Endometrial microvascular endothelial cells (primary cell): ENCODE results near the gene RYR1. TPM values are rescaled to one million over a fixed set of nuclear protein-coding genes. Genes with fewer than 3 reads are reported as not detected.
"Not testable (repeated sequence)": the region's sequence is repeated elsewhere in the genome, so short reads cannot be mapped to it uniquely, and the experiment has no call there.

Experiments used
- in situ Hi-C: cut with HindIII; loops from 2 replicates; pipeline ENCODE4 v1.10.0; 2017; ENCODE audit warnings: low sequenced_read_pairs, low pct_unique_long_range_greater_than_20kb; ENCODE audit errors: inconsistent ontology term
- total RNA-seq: library from RNA; depleted of rRNA; stranded (reverse); fragments of >200 nt; gene quantifications from one replicate; pipeline ENCODE4 v1.2.3, GENCODE V29; 2015; ENCODE audit errors: inconsistent ontology term

Gene RYR1
- total RNA-seq, 1 donor from 2014 or later, result not detected

DNA sequence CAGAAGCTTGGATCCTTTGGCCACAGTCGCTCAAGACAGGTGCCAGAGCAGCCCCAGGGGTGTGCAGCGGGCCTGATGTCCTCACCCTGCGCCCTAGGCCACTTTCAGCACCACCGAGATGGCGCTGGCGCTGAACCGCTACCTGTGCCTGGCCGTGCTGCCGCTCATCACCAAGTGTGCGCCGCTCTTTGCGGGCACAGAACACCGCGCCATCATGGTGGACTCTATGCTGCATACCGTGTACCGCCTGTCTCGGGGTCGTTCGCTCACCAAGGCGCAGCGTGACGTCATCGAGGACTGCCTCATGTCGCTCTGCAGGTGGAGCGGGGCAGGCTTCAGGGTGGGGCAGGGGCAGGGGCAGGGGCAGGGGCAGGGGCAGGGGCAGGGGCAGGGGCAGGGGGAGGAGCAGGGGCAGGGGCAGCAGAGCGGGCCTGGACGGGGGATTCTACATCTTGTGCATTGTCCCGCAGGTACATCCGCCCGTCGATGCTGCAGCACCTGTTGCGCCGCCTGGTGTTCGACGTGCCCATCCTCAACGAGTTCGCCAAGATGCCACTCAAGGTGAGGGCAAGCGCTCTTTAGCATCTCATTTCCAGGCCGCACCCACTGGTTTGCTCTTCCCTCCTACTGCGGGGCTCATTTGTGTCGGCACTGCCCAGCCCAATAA lies 69.1 kb downstream of the RYR1 start:
- in situ Hi-C loops, result no loop called here

- in situ Hi-C loops, result no loop called here
Measured at GRCh38 chr19:38503077-38503410, 69.6 kb downstream of the RYR1 start.

GRCh38 chr19:38505958-38506357 lies 72.5 kb downstream of the RYR1 start:
- in situ Hi-C loops, result no loop called here

DNA sequence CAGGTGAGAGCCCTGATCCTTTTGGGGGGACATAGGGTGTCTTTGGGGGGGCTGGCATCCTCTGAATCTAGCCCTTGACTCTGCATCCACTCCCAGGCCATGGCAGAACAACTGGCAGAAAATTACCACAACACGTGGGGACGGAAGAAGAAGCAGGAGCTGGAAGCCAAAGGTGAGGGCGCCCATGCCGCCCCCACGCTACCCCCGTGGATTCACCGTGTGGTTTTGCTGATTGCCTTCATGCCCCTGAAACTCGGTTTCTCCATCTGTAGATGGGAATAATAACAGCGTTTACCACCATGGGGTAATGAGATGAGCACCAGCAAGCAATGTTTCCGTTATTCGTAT lies 72.9 kb downstream of the RYR1 start:
- in situ Hi-C loops, result no loop called here

DNA sequence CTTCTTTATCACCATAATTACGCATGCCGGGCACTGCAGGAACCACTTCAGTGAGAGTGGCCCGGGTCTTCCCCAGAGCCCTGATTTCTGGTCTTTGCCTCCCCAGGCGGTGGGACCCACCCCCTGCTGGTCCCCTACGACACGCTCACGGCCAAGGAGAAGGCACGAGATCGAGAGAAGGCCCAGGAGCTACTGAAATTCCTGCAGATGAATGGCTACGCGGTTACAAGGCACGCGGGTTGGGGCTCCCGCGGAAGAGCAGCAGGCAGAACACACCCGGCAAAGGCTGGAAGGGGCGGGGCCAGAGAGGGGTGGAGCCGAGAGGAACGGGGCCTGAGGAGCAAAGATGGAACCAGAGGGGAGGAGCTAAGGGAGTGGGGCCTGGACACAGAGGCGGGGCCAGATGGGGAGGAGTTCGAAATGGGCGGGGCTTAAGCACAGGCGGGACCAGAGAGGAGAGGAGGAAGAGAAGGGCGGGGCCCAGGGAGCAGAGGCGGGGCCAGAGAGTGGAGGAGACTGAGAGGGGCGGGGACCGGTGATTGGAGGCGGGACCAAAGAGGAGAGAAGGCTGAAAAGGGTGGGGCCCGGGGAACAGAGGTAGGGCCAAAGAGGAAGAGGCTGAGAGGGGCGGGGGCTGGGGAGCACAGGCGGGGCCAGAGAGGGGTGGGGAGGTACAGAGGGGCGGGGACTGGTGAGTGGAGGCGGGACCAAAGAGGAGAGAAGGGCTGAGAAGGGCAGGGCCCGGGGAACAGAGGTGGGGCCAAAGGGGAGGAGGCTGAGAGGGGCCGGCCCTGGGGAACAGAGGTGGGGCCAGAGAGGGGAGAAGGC lies 73.4 kb downstream of the RYR1 start:
- in situ Hi-C loops, result no loop called here

GRCh38 chr19:38507551-38508127 lies 74.1 kb downstream of the RYR1 start:
- in situ Hi-C loops, result no loop called here

DNA sequence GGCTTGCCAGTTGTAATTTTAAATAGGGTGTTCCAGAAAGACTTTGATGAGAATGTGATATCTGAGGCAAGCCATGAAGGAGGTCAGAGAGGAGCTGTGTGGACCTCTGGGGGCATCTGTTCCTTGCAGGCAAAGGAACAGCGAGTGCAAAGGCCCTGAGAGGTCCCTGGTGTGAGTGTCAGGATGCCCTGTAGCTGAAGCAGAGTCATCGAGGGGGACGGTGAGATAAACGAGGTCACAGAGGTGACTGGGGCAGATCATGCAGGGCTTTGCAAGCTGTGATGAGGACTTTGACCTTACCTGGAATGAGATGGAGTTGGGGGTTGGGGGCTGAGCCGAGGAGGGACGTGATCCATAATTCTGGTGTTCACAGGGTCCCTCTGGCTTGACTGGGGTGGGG lies 75.0 kb downstream of the RYR1 start:
- in situ Hi-C loops, result no loop called here

DNA sequence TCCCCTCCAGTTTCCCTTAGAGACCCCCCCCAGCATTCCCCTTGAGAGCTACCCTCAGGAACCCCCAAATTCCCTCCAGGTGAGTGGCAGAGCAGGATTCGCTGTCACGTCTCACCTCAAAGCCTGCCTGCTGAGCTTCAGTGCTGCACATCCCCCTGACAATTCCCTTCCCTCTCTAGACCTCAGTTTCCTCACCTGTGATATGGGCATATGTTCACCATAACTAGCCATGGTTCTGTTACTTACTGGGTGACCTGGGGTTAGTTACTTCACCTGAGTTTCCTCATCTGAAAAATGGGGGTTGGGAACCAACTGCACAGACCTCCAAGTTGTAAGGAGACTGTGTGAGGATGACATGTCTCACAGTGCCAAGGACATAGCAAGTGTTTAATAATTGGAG lies 75.5 kb downstream of the RYR1 start:
- in situ Hi-C loops, result no loop called here

DNA sequence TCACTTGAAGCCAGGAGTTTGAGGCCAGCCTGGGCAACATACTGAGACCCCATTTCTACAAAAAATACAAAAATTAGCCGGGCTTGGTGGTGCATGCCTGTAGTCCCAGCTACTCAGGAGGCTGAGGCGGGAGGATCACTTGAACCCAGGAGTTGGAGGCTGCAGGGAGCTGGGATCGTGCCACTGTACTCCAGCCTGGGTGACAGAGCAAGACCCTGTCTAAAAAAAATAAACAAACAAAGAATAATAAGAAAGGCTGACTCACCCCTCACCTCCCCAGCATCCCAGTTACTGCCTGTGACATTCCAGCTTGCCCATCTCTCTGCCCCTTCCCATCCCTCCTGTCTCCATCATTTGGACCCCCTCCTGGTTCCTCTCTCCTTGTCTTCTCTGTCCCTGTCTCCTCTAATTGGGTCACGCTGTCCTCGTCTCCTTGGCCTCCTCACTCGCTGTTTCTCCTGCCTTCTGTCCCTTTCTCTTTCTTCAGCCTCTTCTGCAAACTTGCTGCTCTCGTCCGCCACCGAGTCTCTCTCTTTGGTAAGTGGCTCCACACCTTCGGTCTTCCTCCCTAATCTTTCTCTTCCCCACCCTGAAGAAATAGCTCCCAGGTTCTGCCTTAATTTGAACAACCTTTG lies 77.7 kb downstream of the RYR1 start:
- in situ Hi-C loops, result no loop called here

- in situ Hi-C loops, result no loop called here
Measured at GRCh38 chr19:38512277-38512676, 78.8 kb downstream of the RYR1 start.

DNA sequence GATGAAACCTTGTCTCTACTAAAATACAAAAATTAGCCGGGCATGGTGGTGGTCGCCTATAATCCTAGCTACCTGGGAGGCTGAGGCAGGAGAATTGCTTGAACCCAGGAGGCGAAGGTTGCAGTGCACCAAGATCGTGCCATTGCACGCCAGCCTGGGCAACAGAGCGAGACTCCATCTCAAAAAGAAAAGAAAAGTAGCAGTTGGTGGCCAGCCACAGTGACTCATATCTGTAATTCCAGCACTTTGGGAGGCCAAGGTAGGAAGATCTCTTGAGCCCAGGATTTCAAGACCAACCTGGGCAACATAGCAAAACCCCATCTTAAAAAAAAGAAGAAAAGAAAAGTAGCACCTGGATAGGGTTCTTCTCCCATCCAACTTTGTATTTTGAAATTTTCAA lies 79.7 kb downstream of the RYR1 start:
- in situ Hi-C loops, result not testable (repeated sequence)

DNA sequence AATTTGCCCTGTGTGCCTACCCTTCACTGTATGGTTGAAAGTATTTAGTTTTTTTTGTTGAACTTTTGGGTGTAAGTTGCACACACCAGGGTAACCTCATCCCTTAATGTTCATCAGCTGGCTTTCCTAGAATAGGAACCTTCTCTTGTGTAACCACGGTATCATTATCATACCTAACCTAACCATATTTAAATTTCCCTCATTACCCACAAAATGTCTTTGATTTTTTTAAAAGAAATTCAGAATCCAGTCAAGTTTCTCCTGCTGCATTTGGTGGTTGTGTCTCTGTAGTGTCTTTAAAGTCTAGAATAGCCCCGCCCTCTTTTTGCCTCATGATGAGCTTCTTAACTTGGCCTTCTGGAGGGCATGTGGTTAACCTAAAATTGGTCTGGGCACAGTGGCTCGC lies 80.3 kb downstream of the RYR1 start:
- in situ Hi-C loops, result no loop called here

- in situ Hi-C loops, result no loop called here
Measured at GRCh38 chr19:38514812-38515633, 81.5 kb downstream of the RYR1 start.

DNA sequence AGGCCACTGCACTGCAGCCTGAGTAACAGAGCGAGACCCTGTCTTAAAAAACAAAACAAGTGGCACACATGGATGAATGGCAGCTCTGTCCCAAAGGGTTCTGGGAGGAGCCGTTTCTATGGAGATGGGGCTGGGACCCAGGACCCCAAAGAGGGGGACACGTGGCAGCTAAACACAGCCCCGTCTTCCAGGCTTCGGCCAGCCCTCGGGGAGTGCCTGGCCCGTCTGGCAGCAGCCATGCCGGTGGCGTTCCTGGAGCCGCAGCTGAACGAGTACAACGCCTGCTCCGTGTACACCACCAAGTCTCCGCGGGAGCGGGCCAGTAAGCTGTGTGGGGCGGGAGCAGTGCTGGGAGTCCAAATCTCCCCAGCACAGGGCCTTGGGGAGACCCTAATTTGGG lies 82.4 kb downstream of the RYR1 start:
- in situ Hi-C loops, result no loop called here

DNA sequence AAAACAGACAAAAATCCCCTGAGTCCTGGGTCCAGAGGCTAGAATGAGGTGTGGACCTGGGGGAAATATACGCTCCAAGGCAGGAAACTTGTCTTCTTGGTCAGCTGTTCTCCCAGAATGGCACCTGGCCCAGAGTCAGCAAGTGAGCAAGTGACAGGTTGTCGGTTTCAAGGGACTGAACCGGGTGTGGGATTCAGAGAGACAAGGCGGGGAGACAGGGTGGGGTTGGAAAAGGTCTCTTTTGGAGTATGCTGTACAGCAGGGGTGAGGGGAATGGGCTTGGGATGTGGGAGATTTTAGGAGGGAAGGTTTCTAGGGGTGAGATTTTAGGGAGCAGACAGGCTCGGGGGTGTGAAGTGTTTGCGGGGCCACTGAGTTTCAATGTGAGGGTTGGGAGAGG lies 83.3 kb downstream of the RYR1 start:
- in situ Hi-C loops, result no loop called here

DNA sequence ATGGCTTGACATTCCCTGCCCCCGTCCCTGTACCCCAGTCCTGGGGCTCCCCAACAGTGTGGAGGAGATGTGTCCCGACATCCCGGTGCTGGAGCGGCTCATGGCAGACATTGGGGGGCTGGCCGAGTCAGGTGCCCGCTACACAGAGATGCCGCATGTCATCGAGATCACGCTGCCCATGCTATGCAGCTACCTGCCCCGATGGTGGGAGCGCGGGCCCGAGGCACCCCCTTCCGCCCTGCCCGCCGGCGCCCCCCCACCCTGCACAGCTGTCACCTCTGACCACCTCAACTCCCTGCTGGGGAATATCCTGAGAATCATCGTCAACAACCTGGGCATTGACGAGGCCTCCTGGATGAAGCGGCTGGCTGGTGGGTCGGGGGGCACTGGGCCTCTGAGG lies 83.8 kb downstream of the RYR1 start:
- in situ Hi-C loops, result no loop called here

DNA sequence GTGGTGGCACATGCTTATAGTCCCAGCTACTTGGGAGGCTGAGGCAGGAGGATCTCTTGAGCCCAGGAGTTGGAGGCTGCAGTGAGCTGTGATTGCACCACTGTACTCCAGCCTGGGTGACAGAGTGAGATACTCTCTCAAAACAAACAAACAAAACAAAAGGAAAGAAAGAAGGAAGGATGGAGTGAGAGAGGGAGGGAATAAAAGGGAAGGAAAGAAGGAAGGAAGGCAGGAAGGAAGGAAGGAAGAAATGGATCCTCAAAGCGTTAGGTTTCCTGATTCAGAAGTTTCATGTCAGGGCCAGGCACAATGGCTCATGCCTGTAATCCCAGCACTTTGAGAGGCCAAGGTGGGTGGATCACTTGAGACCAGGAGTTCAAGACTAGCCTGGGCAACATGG lies 84.5 kb downstream of the RYR1 start:
- in situ Hi-C loops, result not testable (repeated sequence)

- in situ Hi-C loops, result no loop called here
Measured at GRCh38 chr19:38519168-38519567, 85.7 kb downstream of the RYR1 start.

DNA sequence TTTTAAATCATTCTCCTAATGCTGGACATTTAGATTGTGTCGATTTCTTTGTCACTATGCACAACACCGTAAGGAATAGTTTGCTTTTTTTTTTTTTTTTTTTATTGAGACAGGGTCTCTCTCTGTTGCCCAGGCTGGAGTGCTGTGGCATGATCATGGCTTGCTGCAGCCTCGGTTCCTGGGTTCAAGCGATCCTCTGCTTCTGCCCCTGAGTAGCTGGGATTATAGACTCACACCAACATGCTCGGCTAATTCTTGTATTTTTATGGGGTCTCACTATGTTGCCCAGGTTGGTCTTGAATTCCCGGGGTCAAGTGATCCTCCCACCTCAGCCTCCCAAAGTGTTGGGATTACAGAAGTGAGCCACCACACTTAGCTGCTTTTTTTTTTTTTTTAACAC lies 86.5 kb downstream of the RYR1 start:
- in situ Hi-C loops, result no loop called here
